Measurements from ENCODE around the gene HSP90AB1.

The HSP90AB1 gene

DNA sequence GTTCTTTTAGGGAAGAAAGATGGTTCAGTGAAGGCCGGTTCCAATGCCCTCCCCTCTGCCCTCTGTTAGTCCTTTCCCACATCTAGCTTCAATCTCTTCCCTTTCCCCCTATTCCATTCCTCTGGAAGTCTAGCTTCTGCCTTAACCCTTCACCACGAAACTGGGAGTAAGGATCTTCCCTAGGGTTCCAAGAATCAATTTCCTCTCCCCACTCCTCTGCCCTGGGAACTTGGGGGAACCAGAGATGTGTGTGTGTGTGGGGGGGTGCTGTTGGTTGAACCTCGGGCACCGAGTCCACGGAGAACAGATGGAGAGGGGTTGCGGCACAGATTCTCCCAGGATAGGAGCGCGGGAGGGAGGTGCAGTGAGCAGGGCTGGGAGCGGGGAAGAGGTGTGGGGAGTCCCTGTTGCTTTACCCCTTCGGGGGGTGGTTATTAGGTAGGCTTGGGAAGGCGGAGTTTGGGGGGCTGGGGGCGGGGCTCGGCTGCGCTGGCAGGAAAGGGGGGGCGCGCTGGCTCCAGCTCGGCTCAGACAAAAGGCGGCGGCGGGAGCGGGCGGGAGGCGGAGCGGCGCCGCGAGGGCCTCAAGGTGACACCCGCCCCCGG is 23.1 kb downstream of the HSP90AB1 start, which contains the start of gene TMEM151B:
Gene TMEM151B, plus strand, starts transcription at position 530 of the 605 bp plus-strand sequence. CDS start 293 bp downstream, outside the sequence.
- no peak for DNase-seq

GRCh38 chr6:44270526-44271405 is 23.9 kb downstream of the HSP90AB1 start:
- peak; percentile 51 for DNase-seq

DNA sequence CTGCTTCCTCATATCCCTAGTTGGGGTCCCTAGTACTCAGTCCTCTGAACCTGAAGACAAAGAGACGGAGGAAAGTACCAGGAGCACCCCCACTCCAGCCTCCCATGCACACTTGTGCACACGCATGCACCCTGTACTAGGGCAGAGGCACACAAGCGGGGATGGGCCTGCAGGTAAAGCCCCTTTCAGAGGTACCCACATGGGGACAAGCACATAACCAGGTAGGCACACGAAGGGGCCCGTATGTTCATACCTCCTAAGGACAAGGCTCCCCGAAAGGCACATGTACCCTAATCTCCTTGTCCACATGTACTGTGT is 24.5 kb downstream of the HSP90AB1 start:
- DNase-seq = no peak

- no peak for DNase-seq
Measured at GRCh38 chr6:44271914-44272313, 25.0 kb downstream of the HSP90AB1 start.

- DNase-seq = no peak
Measured at GRCh38 chr6:44272529-44272928, 25.6 kb downstream of the HSP90AB1 start.

- DNase-seq = no peak
Measured at GRCh38 chr6:44272999-44273566, 26.2 kb downstream of the HSP90AB1 start.

DNA sequence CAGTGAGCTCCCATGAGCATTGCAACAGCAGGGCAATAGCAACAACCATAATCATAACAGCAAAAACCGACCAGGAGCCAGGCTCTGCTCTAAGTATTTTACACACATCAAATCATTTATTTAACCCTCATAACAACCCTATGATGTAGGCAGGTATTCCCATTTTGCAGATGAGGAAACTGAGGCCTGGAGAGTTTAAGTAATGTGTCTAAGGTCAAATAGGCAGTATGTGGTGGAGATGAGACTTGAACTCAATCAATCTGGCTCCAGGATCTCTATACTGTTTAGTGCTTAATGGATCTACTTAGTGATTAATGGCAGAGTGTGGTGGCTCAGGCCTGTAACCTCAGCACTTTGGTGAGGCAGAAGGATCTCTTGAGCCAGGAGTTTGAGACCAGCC is 26.7 kb downstream of the HSP90AB1 start:
- no peak for DNase-seq

DNA sequence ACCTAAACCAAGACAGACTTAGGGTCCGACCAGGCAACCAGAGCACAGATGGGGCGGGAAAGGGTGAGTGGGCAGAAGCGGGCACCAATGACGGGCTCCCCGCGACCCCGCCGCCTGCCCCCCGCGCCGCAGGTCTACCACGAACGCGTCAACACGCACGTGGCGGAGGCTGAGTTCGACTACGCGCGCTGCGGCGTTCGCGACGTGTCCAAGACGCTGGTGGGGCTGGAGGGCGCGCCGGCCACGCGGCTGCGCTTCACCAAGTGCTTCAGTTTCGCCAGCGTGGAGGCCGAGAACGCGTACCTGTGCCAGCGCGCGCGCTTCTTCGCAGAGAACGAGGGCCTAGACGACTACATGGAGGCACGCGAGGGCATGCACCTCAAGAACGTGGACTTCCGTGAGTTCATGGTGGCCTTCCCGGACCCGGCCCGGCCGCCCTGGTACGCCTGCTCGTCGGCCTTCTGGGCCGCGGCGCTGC is 28.4 kb downstream of the HSP90AB1 start:
- DNase-seq = no peak

GRCh38 chr6:44275749-44276648 is 29.1 kb downstream of the HSP90AB1 start:
- DNase-seq = no peak

GRCh38 chr6:44276667-44277640 is 30.1 kb downstream of the HSP90AB1 start:
- DNase-seq = no peak

GRCh38 chr6:44277763-44278162 is 30.9 kb downstream of the HSP90AB1 start:
- DNase-seq = no peak

GRCh38 chr6:44278315-44278714 is 31.4 kb downstream of the HSP90AB1 start:
- DNase-seq = no peak

DNA sequence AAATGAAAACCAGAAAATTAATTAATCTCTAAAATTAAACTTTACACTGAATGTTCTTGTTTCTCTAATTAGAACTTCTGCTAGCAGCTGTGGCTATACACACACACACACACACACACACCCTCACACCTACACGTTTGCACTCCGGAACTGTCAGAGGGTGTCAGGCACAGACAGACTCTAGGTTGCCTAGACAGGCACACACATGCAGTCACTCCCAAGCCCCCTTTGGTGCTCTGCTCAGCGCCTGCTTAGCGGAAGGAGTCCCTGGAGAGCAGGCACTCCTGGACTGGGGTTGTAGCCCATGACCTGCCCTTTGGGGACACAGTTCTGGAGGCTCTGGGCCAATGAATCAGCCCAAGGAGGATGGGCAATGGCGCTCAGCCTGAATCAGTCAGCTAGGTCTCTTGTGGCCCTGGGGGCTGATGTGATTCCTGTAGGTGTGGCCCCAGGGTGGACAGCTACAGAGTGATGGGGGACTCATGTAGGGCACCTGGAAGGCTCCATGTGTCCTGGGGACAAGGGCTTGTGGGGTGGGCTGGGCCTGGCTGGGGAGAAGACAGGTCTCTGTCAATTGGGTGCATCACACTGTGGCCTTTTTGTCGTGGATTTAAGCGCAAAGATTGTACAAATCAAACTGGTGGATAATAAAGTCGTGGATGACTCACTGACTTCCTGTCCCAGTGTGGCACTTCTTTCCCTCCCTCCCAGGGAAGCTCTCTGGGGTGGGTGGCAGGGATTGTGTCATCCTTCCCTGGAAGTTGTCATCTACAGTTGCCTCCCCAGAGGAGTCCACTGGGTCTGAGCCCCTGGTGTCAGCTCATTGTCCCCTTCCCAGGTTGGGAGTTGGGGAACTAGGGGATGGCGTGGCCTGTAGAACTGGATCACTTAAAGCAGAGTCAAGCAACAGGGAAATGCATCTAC is 32.1 kb downstream of the HSP90AB1 start:
- no peak for DNase-seq

GRCh38 chr6:44284121-44284520 is 37.2 kb downstream of the HSP90AB1 start:
- no peak for DNase-seq

- no peak for DNase-seq
Measured at GRCh38 chr6:44284867-44285266, 38.0 kb downstream of the HSP90AB1 start.

DNA sequence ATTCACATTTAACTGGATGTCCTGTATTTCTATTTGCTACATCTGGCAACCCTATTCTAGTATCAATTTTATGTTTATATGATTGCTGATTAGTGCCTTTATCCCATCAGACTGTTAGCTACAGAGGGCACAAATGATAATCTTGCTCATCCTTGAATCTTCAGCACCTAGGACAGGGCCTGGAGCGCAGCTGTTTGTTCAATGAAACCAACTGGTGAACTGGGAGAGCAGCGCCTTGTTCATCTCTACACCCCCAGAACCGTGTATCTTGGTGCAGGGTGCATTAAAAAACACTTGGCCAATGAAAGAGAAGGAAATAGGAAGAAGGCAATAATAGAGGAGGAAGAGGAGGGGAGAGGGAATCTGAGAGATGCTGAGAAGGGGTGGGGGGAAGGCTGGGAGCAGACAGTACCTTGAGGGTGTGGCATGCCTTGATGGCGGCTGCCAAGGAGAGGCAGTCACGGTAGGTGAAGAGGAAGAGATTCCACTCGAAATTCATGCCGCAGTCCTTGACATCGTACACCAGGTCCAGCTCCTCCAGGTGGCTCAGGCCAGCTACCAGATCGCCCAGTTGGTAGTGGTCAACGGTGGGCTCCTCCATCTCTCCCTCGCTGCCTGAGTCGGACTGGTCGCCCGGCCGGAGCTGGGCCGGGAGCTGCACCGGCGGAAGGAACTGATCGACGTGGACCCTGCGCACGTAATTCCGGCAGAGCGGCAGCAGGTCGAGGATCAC is 38.8 kb downstream of the HSP90AB1 start:
- DNase-seq = no peak

DNA sequence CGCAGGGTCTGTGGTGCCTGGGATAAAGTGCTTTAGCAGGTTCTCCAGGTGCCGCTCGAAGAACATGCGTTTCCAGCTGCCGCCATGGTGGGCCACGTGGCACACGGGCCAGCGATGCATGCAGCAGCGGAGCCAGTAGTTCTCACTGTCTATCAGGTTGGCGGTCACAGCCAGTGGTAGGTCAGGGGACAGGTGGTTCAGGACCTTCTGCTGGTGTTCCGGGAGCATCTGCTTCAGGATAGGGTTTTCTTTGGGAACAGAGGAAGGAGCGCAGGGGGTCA is 39.3 kb downstream of the HSP90AB1 start:
- DNase-seq = no peak

- DNase-seq = no peak
Measured at GRCh38 chr6:44286747-44287146, 39.8 kb downstream of the HSP90AB1 start.

GRCh38 chr6:44289726-44290260 is 42.9 kb downstream of the HSP90AB1 start:
- no peak for DNase-seq

DNA sequence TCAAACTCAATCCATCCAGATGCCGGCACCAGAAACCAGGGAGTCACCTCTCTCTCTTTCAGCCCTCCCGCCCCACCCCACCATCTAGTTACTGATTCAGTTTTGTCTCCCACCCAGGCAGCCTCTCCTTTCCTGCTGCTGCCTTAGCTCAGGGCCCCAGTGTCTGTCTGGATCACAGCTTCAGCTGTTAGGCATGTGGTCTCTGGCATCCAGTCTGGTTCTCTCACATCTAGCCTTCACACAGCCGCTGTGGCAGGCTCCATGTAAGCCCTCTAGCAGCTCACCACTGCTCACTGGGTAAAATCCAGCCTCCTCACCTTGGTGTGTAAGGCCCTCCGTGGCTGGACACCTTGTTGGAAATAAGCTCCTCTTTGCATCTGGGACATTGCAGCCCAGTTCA is 44.9 kb downstream of the HSP90AB1 start:
- DNase-seq = no peak
